ENCODE results near the gene AQP11.

- TF ChIP-seq REST (IDR thresholded peaks at IDR 0.05; ENCODE audit: borderline replicate concordance) = no peak
- no peak for TF ChIP-seq EP300 (conservative IDR thresholded peaks at IDR 0.05; ENCODE audit: poor library complexity, severe bottlenecking)
- no peak for TF ChIP-seq CTCF (IDR thresholded peaks at IDR 0.05; ENCODE audit: poor library complexity, severe bottlenecking)
- TF ChIP-seq EZH2 (IDR thresholded peaks at IDR 0.05; ENCODE audit: borderline replicate concordance, insufficient read depth, low read length, poor library complexity, severe bottlenecking) = no peak
- no peak for TF ChIP-seq SMC3 (conservative IDR thresholded peaks at IDR 0.05; ENCODE audit: poor library complexity)
- TF ChIP-seq POLR2AphosphoS5 (IDR thresholded peaks at IDR 0.05) = no peak
- TF ChIP-seq TAF1 (IDR thresholded peaks at IDR 0.05; ENCODE audit: low read depth) = no peak
- TF ChIP-seq RAD21 (conservative IDR thresholded peaks at IDR 0.05) = no peak
- TF ChIP-seq MXI1 (conservative IDR thresholded peaks at IDR 0.05; ENCODE audit: poor library complexity, severe bottlenecking) = no peak
These were observed 55.1 kb downstream of the AQP11 start for GRCh38 chr11:77644887-77645286.
